ENCODE measurements around the gene QSOX2.

Gene QSOX2

DNA sequence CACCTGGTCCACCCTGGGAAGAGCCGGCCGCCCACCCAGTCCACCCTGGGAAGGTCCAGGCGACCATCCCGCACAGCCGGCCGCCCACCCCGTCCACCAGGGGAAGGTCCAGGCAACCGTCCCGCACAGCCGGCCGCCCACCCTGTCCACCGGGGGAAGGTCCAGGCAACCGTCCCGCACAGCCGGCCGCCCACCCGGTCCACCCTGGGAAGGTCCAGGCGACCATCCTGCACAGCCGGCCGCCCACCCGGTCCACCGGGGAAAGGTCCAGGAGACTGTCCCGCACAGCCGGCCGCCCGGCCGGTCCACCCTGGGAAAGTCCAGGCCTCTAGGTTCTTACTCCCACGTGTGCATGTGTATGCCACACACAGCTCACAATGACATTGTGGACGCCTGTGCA is 6.7 kb upstream of the QSOX2 start:
- ChIA-PET POLR2A (no interaction called here), CTCF (interaction anchor here (1.0 kb wide), 1 partner anchor 31 kb away, joined by 3 read pairs; no protein-coding TSS in a partner anchor)
- Histone ChIP-seq H3K4me1 (ENCODE audit: control insufficient read depth, insufficient read depth, low read length) (no peaks in the 10 kb centered on the region), H3K9me3 (ENCODE audit: control insufficient read depth, insufficient read depth, low read depth, low read length) (no peaks in the 10 kb centered on the region), H3K36me3 (ENCODE audit: control insufficient read depth in 2 of 2, insufficient read depth in 1 of 2, low read length in 2 of 2) (no peaks in the 10 kb centered on the region), H3K4me3 (ENCODE audit: low read depth, low read length) (no peak overlapping the region), H3K27ac (ENCODE audit: extremely low read depth, low read depth, low read length) (no peak overlapping the region)
- TF ChIP-seq, protein P1, sequence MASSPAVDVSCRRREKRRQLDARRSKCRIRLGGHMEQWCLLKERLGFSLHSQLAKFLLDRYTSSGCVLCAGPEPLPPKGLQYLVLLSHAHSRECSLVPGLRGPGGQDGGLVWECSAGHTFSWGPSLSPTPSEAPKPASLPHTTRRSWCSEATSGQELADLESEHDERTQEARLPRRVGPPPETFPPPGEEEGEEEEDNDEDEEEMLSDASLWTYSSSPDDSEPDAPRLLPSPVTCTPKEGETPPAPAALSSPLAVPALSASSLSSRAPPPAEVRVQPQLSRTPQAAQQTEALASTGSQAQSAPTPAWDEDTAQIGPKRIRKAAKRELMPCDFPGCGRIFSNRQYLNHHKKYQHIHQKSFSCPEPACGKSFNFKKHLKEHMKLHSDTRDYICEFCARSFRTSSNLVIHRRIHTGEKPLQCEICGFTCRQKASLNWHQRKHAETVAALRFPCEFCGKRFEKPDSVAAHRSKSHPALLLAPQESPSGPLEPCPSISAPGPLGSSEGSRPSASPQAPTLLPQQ (tag by site-specific recombination; IDR thresholded peaks at IDR 0.05), result no peak
- no peak for TF ChIP-seq ZNF24 (tag by site-specific recombination; IDR thresholded peaks at IDR 0.05)
- no peak for TF ChIP-seq ZNF558 (tag by site-specific recombination; IDR thresholded peaks at IDR 0.05)
- no peak for TF ChIP-seq SCRT2 (tag by site-specific recombination; IDR thresholded peaks at IDR 0.05)
- no peak for TF ChIP-seq ZNF132 (tag by site-specific recombination; IDR thresholded peaks at IDR 0.05; ENCODE audit: borderline replicate concordance)
- TF ChIP-seq OVOL3 (tag by site-specific recombination; IDR thresholded peaks at IDR 0.05), result no peak
- TF ChIP-seq, protein P2, sequence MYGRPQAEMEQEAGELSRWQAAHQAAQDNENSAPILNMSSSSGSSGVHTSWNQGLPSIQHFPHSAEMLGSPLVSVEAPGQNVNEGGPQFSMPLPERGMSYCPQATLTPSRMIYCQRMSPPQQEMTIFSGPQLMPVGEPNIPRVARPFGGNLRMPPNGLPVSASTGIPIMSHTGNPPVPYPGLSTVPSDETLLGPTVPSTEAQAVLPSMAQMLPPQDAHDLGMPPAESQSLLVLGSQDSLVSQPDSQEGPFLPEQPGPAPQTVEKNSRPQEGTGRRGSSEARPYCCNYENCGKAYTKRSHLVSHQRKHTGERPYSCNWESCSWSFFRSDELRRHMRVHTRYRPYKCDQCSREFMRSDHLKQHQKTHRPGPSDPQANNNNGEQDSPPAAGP (tag by site-specific recombination; IDR thresholded peaks at IDR 0.05), result no peak
- TF ChIP-seq ZNF843 (tag by site-specific recombination; IDR thresholded peaks at IDR 0.05), result no peak
- TF ChIP-seq ZNF623 (tag by site-specific recombination; IDR thresholded peaks at IDR 0.05), result no peak
- TF ChIP-seq KLF16 (tag by site-specific recombination; IDR thresholded peaks at IDR 0.05), result no peak
- no peak for TF ChIP-seq ZNF175 (tag by site-specific recombination; IDR thresholded peaks at IDR 0.05)
- no peak for TF ChIP-seq SETDB1 (IDR thresholded peaks at IDR 0.05; ENCODE audit: insufficient read length, low read length)
- TF ChIP-seq SCRT1 (tag by site-specific recombination; IDR thresholded peaks at IDR 0.05; ENCODE audit: borderline replicate concordance), result no peak

DNA sequence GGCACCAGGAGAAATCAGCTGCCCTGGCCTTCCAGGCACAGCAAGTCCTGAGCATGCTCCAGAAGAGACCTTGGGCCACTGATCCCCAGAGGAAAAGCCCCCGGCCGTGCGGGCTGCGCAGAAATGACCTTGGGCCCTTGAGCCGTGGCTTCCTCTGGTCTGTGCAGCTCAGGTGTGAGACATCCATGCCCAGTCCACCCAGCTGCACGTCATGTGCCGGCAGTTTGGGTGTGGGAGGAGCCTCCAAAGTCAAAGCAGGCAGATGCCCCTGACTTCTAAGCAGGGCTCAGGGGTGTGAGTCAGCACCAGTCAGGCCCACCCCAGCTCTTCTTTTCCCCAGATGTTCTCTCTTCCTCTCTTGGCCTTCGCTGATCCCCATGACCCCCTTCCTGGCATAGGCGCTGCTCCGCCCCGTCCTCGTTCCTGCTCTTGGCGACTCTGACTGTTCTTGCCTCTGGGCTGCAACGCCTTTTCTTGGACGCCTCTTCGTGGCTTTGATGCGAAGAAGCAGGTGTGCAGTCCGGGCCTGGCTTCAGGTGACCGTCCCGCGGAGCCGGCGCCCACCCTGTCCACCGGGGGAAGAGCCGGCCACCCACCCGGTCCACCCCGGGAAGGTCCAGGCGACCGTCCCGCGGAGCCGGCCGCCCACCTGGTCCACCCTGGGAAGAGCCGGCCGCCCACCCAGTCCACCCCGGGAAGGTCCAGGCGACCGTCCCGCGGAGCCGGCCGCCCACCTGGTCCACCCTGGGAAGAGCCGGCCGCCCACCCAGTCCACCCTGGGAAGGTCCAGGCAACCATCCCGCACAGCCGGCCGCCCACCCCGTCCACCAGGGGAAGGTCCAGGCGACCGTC is 5.9 kb upstream of the QSOX2 start:
- CTCF ChIA-PET, result interaction anchor here (0.7 to 2.4 kb wide), 4 partner anchors 33 to 80 kb away, joined by 3 to 9 read pairs (median 4); no protein-coding TSS in a partner anchor
- TF ChIP-seq TSHZ1 (tag by site-specific recombination; IDR thresholded peaks at IDR 0.05; ENCODE audit: borderline replicate concordance) (no peak), SP7 (tag by site-specific recombination; IDR thresholded peaks at IDR 0.05) (no peak), ZNF629 (tag by site-specific recombination; IDR thresholded peaks at IDR 0.05) (no peak), ZNF768 (tag by site-specific recombination; IDR thresholded peaks at IDR 0.05) (no peak), ZNF707 (tag by site-specific recombination; IDR thresholded peaks at IDR 0.05) (no peak), ZNF776 (tag by site-specific recombination; IDR thresholded peaks at IDR 0.05; ENCODE audit: borderline replicate concordance) (no peak), PRDM6 (tag by site-specific recombination; IDR thresholded peaks at IDR 0.05) (no peak)
- TF ChIP-seq, protein P3, sequence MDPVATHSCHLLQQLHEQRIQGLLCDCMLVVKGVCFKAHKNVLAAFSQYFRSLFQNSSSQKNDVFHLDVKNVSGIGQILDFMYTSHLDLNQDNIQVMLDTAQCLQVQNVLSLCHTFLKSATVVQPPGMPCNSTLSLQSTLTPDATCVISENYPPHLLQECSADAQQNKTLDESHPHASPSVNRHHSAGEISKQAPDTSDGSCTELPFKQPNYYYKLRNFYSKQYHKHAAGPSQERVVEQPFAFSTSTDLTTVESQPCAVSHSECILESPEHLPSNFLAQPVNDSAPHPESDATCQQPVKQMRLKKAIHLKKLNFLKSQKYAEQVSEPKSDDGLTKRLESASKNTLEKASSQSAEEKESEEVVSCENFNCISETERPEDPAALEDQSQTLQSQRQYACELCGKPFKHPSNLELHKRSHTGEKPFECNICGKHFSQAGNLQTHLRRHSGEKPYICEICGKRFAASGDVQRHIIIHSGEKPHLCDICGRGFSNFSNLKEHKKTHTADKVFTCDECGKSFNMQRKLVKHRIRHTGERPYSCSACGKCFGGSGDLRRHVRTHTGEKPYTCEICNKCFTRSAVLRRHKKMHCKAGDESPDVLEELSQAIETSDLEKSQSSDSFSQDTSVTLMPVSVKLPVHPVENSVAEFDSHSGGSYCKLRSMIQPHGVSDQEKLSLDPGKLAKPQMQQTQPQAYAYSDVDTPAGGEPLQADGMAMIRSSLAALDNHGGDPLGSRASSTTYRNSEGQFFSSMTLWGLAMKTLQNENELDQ (tag by site-specific recombination; IDR thresholded peaks at IDR 0.05; ENCODE audit: low read depth), result no peak
- TF ChIP-seq, protein P4, sequence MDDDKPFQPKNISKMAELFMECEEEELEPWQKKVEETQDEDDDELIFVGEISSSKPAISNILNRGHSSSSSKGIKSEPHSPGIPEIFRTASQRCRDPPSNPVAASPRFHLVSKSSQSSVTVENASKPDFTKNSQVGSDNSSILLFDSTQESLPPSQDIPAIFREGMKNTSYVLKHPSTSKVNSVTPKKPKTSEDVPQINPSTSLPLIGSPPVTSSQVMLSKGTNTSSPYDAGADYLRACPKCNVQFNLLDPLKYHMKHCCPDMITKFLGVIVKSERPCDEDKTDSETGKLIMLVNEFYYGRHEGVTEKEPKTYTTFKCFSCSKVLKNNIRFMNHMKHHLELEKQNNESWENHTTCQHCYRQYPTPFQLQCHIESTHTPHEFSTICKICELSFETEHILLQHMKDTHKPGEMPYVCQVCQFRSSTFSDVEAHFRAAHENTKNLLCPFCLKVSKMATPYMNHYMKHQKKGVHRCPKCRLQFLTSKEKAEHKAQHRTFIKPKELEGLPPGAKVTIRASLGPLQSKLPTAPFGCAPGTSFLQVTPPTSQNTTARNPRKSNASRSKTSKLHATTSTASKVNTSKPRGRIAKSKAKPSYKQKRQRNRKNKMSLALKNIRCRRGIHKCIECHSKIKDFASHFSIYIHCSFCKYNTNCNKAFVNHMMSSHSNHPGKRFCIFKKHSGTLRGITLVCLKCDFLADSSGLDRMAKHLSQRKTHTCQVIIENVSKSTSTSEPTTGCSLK (tag by site-specific recombination; IDR thresholded peaks at IDR 0.05), result no peak

More for the DNA sequence above, 5.9 kb upstream of the QSOX2 start:
- no peaks in the 10 kb centered on the region for H3K36me3 ChIP-seq (ENCODE audit: control insufficient read depth in 2 of 2, insufficient read depth in 1 of 2, low read length in 2 of 2)
- H3K27ac ChIP-seq (ENCODE audit: extremely low read depth, low read depth, low read length), result no peak overlapping the region
- no peak overlapping the region for H3K4me3 ChIP-seq (ENCODE audit: low read depth, low read length)
- POLR2A ChIA-PET, result no interaction called here
- no peaks in the 10 kb centered on the region for H3K9me3 ChIP-seq (ENCODE audit: control insufficient read depth, insufficient read depth, low read depth, low read length)
- H3K4me1 ChIP-seq (ENCODE audit: control insufficient read depth, insufficient read depth, low read length), result no peaks in the 10 kb centered on the region

Data from HEK293 (cell line).